ENCODE measurements around the gene NFAM1.

DNA sequence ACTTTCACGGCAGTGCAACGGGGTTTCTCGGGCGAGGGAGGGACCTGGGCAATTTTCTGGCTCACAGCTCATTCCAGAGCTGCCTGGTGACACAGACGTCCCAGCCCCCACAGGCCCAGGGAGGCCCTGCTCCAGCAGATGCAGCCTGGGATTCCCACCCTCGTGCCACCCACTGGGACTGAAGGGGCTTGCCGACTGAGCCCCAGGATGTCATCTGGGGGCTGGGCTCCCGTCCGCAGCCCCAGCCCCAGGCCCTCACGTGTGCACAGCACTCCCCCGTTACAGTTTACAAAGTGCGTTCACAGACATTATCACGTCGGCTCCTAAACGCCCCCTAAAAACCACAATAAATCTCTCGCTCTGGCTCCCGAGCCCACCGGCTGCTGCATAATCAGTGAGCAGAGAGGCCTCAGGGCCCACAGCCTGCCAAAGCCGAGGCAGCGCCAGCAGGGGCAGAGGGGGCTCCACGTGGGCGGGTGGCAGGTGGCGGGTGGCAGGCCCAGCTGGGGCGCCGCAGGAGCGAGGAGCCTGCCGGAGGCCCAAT is 84.8 kb downstream of the NFAM1 start:
- TF ChIP-seq POLR2A (IDR thresholded peaks at IDR 0.05; ENCODE audit: low read depth, low read length) (no peak), POLR2AphosphoS5 (IDR thresholded peaks at IDR 0.05; ENCODE audit: low read depth, low read length) (no peak), PAX5 (IDR thresholded peaks at IDR 0.05; ENCODE audit: insufficient read depth, low read length, severe bottlenecking) (no peak)
